GM21447 (cell line): Measurements from ENCODE around the gene SLC29A4.

ENCODE experiments used
- ATAC-seq: cut with Tn5 transposase; IDR thresholded peaks from one replicate; pipeline ENCODE4 v1.9.1; 2021; ENCODE audit not compliant: unreplicated experiment

SLC29A4 gene

DNA sequence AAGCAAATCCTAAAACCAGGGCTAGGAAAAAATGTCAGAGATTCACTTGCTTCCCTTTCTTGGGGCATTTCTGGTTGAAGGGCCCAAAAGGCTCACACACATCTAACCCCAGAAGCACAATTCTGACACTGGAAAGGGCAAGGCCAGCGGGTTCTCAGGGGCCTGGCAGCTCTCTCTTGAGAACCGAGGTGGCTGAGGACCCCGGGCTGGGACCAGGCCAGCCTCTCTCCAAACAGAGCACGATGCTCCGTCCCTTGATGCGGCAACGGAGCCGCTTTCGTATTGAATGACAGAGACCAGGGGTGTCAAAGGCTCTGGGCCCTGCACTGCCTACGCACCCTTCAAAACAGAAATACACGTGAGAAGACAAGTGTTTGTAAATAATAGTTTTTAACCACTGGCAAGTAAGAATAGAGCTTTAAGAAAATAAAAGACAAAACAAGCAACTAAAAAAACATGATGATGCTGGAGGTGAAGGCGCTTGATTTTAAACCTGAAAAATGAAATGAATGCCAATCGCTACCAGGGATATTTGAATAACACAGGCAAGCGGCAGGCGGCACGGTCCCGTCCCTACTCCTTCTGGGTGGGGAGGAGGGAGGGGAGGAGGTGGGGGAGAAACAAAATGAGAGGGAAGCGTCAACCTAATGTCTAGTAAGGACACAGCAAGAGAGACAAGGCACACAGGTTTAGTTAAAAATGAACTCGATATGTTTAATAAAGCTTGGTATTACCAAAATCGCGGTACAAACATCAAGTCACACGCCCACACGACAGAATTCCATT lies 68.0 kb downstream of the SLC29A4 start:
- ATAC-seq: no peak

DNA sequence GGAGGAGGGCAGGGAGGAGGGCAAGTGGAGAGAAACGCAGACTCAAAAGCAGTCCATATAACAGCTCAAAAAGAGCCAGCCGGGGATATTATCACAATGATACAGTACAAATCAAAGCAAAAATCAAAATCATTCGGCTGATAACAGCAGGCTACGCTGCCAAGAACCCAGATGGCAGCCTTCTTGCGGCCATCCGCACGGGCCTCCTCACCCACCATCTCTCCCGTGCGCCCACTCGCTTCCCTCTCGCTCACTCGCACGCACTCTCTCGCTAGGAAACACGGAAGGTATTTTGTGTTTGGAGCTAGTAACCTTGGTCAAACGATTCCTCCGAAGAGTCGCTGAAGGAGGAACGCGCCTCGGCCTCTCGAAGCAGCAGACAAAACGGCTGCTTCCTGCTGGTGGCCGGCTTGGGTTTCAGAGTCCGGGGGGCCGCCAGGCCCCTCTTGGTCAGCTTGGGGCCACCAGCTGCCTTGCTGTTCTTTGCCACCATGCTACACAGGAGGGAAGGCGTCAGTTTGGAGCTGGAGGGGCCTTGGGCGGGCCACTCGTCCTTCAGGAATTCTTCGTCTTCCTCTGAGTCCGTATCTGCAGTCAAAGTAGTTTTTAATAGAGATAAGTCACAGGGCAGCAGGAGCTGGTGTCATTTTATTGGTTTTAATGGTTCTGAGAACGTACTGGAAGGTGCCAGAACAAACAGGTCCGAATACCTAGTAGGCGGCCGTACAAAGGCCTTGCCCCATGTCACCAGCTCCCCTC lies 68.9 kb downstream of the SLC29A4 start:
- no peak for ATAC-seq

GRCh38 chr7:5352440-5353010 lies 69.8 kb downstream of the SLC29A4 start:
- no peak for ATAC-seq

DNA sequence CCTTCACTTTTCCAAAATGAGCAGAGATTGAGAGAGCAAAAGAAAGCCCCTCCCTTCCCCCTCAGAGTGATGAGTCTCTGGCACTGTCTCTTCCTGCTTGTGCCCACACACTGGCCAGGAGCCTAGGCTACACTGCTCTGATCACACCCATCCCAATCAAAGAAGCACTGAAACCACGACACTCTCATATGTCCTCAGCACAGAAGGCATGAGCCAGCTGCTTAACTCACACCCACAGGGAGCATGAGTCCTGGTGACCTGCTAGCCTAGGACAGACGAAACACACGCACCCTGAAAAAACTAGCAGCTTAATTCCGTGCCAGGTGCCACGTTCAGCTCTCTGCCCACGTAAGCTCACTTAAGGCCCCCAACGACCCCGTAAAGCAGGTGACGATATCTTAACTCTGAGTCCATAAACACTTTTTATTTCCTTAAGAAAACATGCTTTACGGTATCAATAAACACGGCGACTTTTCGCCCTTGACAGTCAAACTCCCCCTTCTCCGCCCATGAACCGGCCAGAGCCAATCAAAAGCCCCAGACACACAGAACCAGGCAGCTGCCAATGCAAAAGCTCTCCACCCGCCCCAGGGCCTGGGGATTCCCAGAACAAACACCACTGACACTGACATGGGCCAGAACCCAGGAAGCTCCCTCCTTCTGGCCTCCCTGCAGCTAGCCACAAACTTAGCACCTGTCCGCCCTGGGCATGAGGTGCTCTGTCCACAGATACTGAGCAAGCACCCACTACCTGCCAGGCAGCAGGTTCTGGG lies 71.9 kb downstream of the SLC29A4 start:
- ATAC-seq: no peak
